ENCODE results near the gene PCDHB13.
"Not testable (repeated sequence)": the region's sequence is repeated elsewhere in the genome, so short reads cannot be mapped to it uniquely, and the experiment has no call there.

DNA sequence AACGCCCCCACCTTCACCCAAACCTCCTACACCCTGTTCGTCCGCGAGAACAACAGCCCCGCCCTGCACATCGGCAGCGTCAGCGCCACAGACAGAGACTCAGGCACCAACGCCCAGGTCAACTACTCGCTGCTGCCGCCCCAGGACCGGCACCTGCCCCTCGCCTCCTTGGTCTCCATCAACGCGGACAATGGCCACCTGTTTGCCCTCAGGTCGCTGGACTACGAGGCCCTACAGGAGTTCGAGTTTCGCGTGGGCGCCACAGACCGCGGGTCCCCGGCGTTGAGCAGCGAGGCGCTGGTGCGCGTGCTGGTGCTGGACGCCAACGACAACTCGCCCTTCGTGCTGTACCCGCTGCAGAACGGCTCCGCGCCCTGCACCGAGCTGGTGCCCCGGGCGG lies 11.1 kb downstream of the PCDHB13 start:
- not testable (repeated sequence) for TF ChIP-seq EZH2 (IDR thresholded peaks at IDR 0.05); POLR2AphosphoS5 (IDR thresholded peaks at IDR 0.05; ENCODE audit: borderline replicate concordance, low read depth, low read length); FOXP2 (optimal IDR thresholded peaks at IDR 0.05; ENCODE audit: control extremely low read depth, extremely low read length, insufficient read depth)
